MCF 10A (cell line): ENCODE measurements around the gene CNOT9. TPM values are rescaled to one million over a fixed set of nuclear protein-coding genes. Genes with fewer than 3 reads are reported as not detected.

Experiments
- BruUV-seq: library from RNA; stranded (reverse); fragments of 400-500 nt; replicated peaks from 2 replicates; lab custom pipeline; 2021; lab: Mats Ljungman, UMichigan
- CTCF ChIA-PET: fragments of 300-600 bp; sonication (Branson Sonifier 250); formaldehyde crosslinking; extraction: SDS; loops from one replicate; lab custom pipeline; 2021; ENCODE audit warnings: antibody characterized with exemption, inconsistent platforms; lab: Yijun Ruan, JAX
- POLR2A ChIA-PET: fragments of 300-600, 350-650 bp; sonication (Branson Sonifier 250); formaldehyde crosslinking; extraction: SDS; loops from one replicate; lab custom pipeline; 2020; ENCODE audit warnings: antibody characterized with exemption, inconsistent platforms; lab: Yijun Ruan, JAX
- DNase-seq: peaks from one replicate; pipeline ENCODE4 v3.0.0-alpha.2; 2018; ENCODE audit not compliant: unreplicated experiment
- H3K27ac Mint-ChIP-seq: one replicate; pipeline ENCODE4 v1.8.0; 2022; ENCODE audit warnings: mild to moderate bottlenecking, low read depth, mixed read lengths; ENCODE audit not compliant: unreplicated experiment
- H3K27me3 Mint-ChIP-seq: one replicate; pipeline ENCODE4 v1.8.0; 2022; ENCODE audit warnings: mixed read lengths; ENCODE audit not compliant: insufficient read depth, unreplicated experiment
- H3K36me3 Mint-ChIP-seq: one replicate; pipeline ENCODE4 v1.8.0; 2022; ENCODE audit warnings: mild to moderate bottlenecking, moderate library complexity, mixed read lengths; ENCODE audit not compliant: insufficient read depth, unreplicated experiment
- H3K4me1 Mint-ChIP-seq: one replicate; pipeline ENCODE4 v1.8.0; 2022; ENCODE audit warnings: mixed read lengths; ENCODE audit not compliant: insufficient read depth, unreplicated experiment
- H3K4me3 Mint-ChIP-seq: one replicate; pipeline ENCODE4 v1.8.0; 2022; ENCODE audit warnings: mild to moderate bottlenecking, moderate library complexity, mixed read lengths; ENCODE audit not compliant: unreplicated experiment
- H3K9me3 Mint-ChIP-seq: one replicate; pipeline ENCODE4 v1.8.0; 2022; ENCODE audit warnings: mixed read lengths; ENCODE audit not compliant: unreplicated experiment
- intact Hi-C: fragments of 100-400 bp; cut with micrococcal nuclease; formaldehyde crosslinking; loops from 2 replicates; pipeline ENCODE4 v1.14.1; 2022
- total RNA-seq: library from RNA; stranded (reverse); gene quantifications from 2 replicates; pipeline ENCODE4 v1.2.3, GENCODE V29; 2022
- TF ChIP-seq, protein P1 (sequence below): fragments of 200-600 bp; IDR thresholded peaks from one replicate; pipeline ENCODE4 v1.8.0; 2022; ENCODE audit warnings: antibody characterized with exemption, mild to moderate bottlenecking; ENCODE audit not compliant: unreplicated experiment

The CNOT9 gene
- total RNA-seq, 1 experiment from 2014 or later: 64.9 TPM

DNA sequence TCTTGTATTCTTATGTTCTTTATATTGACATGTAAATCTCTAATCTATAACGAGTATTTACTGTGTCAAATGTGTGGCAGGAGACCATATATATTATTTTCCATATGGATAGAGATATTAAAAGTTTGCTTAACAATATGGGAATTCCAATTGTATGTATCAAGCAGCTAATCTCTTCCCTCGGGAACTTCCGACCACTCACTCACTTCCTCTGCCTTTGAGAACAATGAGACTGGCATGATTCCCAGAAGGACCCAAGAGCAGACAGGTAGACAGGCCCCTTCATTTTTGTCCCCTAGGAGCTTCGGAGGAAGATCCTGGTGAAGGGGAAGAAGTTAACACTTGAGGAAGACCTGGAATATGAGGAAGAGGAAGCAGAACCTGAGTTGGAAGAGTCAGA is 63.2 kb downstream of the CNOT9 start:
- Mint-ChIP-seq H3K27me3 (no peaks in the 10 kb centered on the region), H3K9me3 (no peaks in the 10 kb centered on the region), H3K4me1 (no peaks in the 10 kb centered on the region), H3K27ac (no peak overlapping the region), H3K36me3 (peaks cover 23% of the 10 kb centered on the region), H3K4me3 (no peak overlapping the region)
- TF ChIP-seq, protein P1, sequence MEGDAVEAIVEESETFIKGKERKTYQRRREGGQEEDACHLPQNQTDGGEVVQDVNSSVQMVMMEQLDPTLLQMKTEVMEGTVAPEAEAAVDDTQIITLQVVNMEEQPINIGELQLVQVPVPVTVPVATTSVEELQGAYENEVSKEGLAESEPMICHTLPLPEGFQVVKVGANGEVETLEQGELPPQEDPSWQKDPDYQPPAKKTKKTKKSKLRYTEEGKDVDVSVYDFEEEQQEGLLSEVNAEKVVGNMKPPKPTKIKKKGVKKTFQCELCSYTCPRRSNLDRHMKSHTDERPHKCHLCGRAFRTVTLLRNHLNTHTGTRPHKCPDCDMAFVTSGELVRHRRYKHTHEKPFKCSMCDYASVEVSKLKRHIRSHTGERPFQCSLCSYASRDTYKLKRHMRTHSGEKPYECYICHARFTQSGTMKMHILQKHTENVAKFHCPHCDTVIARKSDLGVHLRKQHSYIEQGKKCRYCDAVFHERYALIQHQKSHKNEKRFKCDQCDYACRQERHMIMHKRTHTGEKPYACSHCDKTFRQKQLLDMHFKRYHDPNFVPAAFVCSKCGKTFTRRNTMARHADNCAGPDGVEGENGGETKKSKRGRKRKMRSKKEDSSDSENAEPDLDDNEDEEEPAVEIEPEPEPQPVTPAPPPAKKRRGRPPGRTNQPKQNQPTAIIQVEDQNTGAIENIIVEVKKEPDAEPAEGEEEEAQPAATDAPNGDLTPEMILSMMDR: no peak
- intact Hi-C loops: no loop called here
- ChIA-PET POLR2A (interaction anchor here (0.6 to 1.2 kb wide), 3 partner anchors 9 to 24 kb away, joined by 3 to 4 read pairs (median 4); partner anchors contain the start of gene PLCD4), CTCF (interaction anchor here (0.5 to 1.2 kb wide), 6 partner anchors 16 to 110 kb away, joined by 3 to 5 read pairs (median 4); no protein-coding TSS in a partner anchor)
- no TSS peak for BruUV-seq
- peak; percentile 80 for DNase-seq

DNA sequence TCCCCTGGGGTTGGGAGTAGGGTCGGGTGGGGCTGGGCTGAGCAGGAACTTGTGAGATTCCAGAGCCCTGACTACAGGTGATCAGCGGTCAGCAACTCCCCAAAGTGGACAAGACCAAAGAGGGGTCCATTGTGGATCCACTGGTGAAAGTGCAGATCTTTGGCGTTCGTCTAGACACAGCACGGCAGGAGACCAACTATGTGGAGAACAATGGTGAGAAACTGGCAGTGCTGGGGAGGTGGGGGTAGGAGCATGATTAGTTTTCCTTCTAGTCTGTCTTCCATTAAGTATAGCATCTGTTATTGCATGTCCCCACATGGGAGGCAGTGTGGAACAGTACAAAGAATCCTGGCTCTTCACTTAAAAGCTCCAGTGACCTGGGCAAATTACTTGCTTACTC is 67.1 kb downstream of the CNOT9 start:
- Mint-ChIP-seq H3K36me3 (peaks cover 53% of the 10 kb centered on the region), H3K4me1 (no peaks in the 10 kb centered on the region), H3K27ac (no peak overlapping the region), H3K9me3 (no peaks in the 10 kb centered on the region), H3K4me3 (no peak overlapping the region), H3K27me3 (no peaks in the 10 kb centered on the region)
- DNase-seq: no peak
- TF ChIP-seq, protein P1: no peak
- ChIA-PET CTCF (interaction anchor here (0.6 to 1.5 kb wide), 2 partner anchors 12 to 49 kb away, joined by 4 to 5 read pairs; no protein-coding TSS in a partner anchor), POLR2A (interaction anchor here (0.6 kb wide), 1 partner anchor 116 kb away, joined by 5 read pairs; no protein-coding TSS in a partner anchor)
- intact Hi-C loops: no loop called here
- BruUV-seq: no TSS peak

DNA sequence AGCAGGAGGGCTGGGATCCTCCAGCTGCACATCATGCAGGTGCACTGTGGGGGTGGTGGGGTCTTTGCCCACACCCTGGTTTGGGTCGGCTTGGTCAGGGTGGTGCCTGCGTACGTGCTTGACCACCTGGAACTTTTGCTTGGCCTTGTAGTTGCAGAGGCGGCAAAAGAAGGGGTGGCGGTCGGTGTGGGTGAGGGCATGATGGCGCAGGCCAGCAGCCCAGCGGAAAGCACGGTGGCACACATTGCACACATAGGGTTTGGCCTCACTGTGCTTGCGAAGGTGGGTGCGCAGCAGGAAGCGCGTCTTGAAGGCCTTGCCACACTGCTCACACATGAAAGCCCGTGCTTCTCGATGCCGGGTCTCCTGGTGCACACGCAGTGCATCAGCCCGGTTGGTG is 69.7 kb downstream of the CNOT9 start:
- peaks cover 72% of the 10 kb centered on the region for H3K36me3 Mint-ChIP-seq
- POLR2A ChIA-PET: no interaction called here
- no peak for DNase-seq
- H3K27me3 Mint-ChIP-seq: no peaks in the 10 kb centered on the region
- H3K4me3 Mint-ChIP-seq: no peak overlapping the region
- no peaks in the 10 kb centered on the region for H3K4me1 Mint-ChIP-seq
- no peaks in the 10 kb centered on the region for H3K9me3 Mint-ChIP-seq
- CTCF ChIA-PET: interaction anchor here (0.8 to 1.3 kb wide), 2 partner anchors 10 to 19 kb away, joined by 4 read pairs; no protein-coding TSS in a partner anchor
- H3K27ac Mint-ChIP-seq: no peak overlapping the region
- intact Hi-C loops: no loop called here
- TF ChIP-seq, protein P1: no peak
- no TSS peak for BruUV-seq

DNA sequence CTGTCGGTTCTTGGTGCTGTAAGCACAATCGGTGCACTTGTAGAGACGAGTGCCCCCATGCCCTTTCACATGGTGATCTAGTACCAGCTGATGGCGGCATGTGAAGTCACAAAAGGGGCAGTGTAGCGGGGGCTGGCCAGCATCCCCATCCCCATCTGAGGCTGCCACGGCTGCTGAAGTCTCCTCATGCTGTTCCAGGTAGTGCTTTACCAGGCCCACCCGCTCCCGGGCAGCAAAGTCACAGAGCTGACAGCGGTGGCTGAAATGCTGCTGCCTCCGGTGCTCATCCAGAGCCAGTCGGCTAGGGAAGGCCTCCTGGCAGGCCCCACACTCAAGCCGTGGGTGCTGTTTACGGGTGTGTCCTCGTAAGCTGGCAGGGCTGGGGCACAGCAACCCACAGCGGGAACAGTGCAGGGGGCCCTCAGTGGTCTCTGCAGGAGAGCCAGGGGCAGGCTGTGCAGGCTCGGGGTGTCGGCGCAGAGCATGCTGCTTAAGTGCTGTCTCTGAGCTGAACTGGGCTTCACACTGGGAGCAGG is 73.5 kb downstream of the CNOT9 start:
- DNase-seq: no peak
- BruUV-seq: no TSS peak
- no peak overlapping the region for H3K4me3 Mint-ChIP-seq
- H3K27me3 Mint-ChIP-seq: no peaks in the 10 kb centered on the region
- ChIA-PET POLR2A (no interaction called here), CTCF (interaction anchor here (0.6 to 2.0 kb wide), 3 partner anchors 8 to 699 kb away, joined by 3 to 6 read pairs (median 3); no protein-coding TSS in a partner anchor)
- H3K36me3 Mint-ChIP-seq: peaks cover 79% of the 10 kb centered on the region
- no peaks in the 10 kb centered on the region for H3K4me1 Mint-ChIP-seq
- intact Hi-C loops: no loop called here
- H3K27ac Mint-ChIP-seq: no peak overlapping the region
- no peaks in the 10 kb centered on the region for H3K9me3 Mint-ChIP-seq
- TF ChIP-seq, protein P1: no peak
